A673 (cell line): ENCODE measurements around the gene SNTG2. TPM values are rescaled to one million over a fixed set of nuclear protein-coding genes. Genes with fewer than 3 reads are reported as not detected.

Source experiments
- BruUV-seq: library from RNA; stranded (reverse); fragments of 400-500 nt; replicated peaks from 2 replicates; lab custom pipeline; 2021; lab: Mats Ljungman, UMichigan
- CTCF ChIA-PET: fragments of 300-600 bp; sonication (Branson Sonifier 250); formaldehyde crosslinking; loops from one replicate; lab custom pipeline; 2022; ENCODE audit warnings: antibody characterized with exemption; lab: Charles Lee
- POLR2A ChIA-PET: fragments of 300-600 bp; sonication (Branson Sonifier 250); formaldehyde crosslinking; loops from one replicate; lab custom pipeline; 2022; ENCODE audit warnings: antibody characterized with exemption; ENCODE audit not compliant: low non-redundant PET; lab: Charles Lee
- DNase-seq: peaks from one replicate; pipeline ENCODE4 v3.0.0-alpha.2; 2015; ENCODE audit warnings: low spot score
- H3K27ac ChIP-seq: fragments of 200-600 bp; sonication (generic); 2 replicates; pipeline ENCODE4 v1.5.1; 2016; ENCODE audit warnings: mixed run types, low read depth, mild to moderate bottlenecking, mixed read lengths, antibody characterized with exemption, low read length; ENCODE audit not compliant: poor library complexity, severe bottlenecking
- H3K27me3 ChIP-seq: fragments of 200-600 bp; sonication (generic); replicated peaks from 2 replicates; pipeline ENCODE4 v1.6.1; 2017; ENCODE audit warnings: mixed run types, low read depth, mild to moderate bottlenecking, mixed read lengths, antibody characterized with exemption, low read length; ENCODE audit not compliant: insufficient read depth, poor library complexity
- H3K36me3 ChIP-seq: fragments of 200-600 bp; sonication (generic); 2 replicates; pipeline ENCODE4 v1.6.1; 2016; ENCODE audit warnings: mixed run types, mild to moderate bottlenecking, mixed read lengths, antibody characterized with exemption, low read length; ENCODE audit not compliant: insufficient read depth, poor library complexity, severe bottlenecking
- H3K4me1 ChIP-seq: fragments of 200-600 bp; sonication (generic); 2 replicates; pipeline ENCODE4 v1.6.1; 2017; ENCODE audit warnings: mixed run types, mild to moderate bottlenecking, mixed read lengths, antibody characterized with exemption, low read length; ENCODE audit not compliant: insufficient read depth, poor library complexity, severe bottlenecking
- H3K4me3 ChIP-seq: fragments of 200-600 bp; sonication (generic); 2 replicates; pipeline ENCODE4 v1.5.1; 2016; ENCODE audit warnings: low read depth, mixed run types, mild to moderate bottlenecking, mixed read lengths, low read length; ENCODE audit not compliant: poor library complexity, severe bottlenecking
- H3K9me3 ChIP-seq: fragments of 200-600 bp; sonication (generic); 2 replicates; pipeline ENCODE4 v1.6.1; 2016; ENCODE audit warnings: mixed run types, low read depth, mild to moderate bottlenecking, mixed read lengths, antibody characterized with exemption, low read length; ENCODE audit not compliant: poor library complexity, severe bottlenecking
- EZH2 ChIP-seq: fragments of 200-600 bp; sonication (generic); IDR thresholded peaks from 2 replicates; pipeline ENCODE4 v1.6.1; 2017; ENCODE audit warnings: borderline replicate concordance, low read depth, mild to moderate bottlenecking, mixed read lengths, antibody characterized with exemption, low read length; ENCODE audit not compliant: poor library complexity, severe bottlenecking
- intact Hi-C: fragments of 100-400 bp; cut with micrococcal nuclease; formaldehyde crosslinking; loops from one replicate; pipeline ENCODE4 v1.10.0; 2022; ENCODE audit not compliant: unreplicated experiment
- total RNA-seq: library from RNA; stranded (reverse); gene quantifications from 2 replicates; pipeline ENCODE4 v1.2.3, GENCODE V29; 2021
- TF ChIP-seq, protein P1 (sequence below): fragments of 300-800, 200-600 bp; sonication (generic); conservative IDR thresholded peaks from 2 replicates; pipeline ENCODE4 v1.5.1; 2017; ENCODE audit warnings: low read depth, mild to moderate bottlenecking, antibody characterized with exemption, low read length, moderate library complexity, mixed read lengths

SNTG2 gene
- total RNA-seq, 1 experiment from 2014 or later = 3.7 TPM

DNA sequence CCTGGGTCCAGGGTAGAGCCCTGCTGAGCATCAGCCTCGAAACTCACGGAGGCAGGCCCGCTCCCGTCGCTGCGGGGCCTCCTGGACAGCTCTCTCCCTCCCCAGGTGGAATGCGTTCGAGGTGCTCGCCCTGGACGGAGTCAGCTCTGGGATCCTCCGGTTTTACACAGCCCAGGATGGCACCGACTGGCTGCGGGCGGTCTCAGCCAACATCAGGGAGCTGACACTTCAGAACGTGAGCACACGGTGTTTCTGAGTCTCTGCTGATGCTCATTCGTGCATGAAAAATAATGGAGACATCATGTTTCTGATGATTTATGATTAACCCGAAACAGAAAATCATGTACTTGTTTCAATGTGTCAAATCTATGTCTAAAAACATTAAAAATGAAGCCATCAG is 287.1 kb downstream of the SNTG2 start:
- POLR2A ChIA-PET = no interaction called here
- Histone ChIP-seq H3K4me1 (peaks cover 12% of the 10 kb centered on the region), H3K36me3 (no peaks in the 10 kb centered on the region), H3K9me3 (no peaks in the 10 kb centered on the region), H3K4me3 (no peak overlapping the region), H3K27me3 (no peaks in the 10 kb centered on the region), H3K27ac (no peak overlapping the region)
- CTCF ChIA-PET = no interaction called here
- TF ChIP-seq, protein P1, sequence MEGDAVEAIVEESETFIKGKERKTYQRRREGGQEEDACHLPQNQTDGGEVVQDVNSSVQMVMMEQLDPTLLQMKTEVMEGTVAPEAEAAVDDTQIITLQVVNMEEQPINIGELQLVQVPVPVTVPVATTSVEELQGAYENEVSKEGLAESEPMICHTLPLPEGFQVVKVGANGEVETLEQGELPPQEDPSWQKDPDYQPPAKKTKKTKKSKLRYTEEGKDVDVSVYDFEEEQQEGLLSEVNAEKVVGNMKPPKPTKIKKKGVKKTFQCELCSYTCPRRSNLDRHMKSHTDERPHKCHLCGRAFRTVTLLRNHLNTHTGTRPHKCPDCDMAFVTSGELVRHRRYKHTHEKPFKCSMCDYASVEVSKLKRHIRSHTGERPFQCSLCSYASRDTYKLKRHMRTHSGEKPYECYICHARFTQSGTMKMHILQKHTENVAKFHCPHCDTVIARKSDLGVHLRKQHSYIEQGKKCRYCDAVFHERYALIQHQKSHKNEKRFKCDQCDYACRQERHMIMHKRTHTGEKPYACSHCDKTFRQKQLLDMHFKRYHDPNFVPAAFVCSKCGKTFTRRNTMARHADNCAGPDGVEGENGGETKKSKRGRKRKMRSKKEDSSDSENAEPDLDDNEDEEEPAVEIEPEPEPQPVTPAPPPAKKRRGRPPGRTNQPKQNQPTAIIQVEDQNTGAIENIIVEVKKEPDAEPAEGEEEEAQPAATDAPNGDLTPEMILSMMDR = no peak
- TF ChIP-seq EZH2 = no peak
- no TSS peak for BruUV-seq
- intact Hi-C loops = no loop called here
- no peak for DNase-seq

DNA sequence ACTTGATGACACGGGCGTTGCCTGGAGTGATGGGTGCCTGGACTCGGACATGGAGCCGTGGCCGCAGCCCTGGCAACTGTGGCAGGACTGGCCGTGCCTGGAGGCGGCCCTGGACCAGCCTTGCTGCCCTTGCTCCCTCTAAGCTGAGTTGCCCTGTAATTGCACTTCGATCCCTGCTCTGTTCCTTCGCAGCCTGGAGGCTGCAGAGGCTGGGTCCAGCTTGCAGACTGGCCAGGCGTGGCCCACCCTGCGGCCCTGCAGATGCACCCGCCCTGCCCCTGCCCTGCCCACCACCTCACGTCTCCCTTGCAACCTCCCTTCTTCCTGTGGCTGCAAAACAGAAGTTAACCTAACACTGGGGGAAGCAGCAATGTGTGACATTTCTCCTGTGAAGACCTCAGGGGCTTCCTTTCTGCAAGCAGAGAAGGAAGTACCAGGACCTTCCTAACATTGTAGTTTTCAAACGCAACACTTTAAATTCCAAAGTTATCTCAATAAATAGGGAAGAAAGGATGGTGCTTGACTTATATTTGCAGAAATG is 288.0 kb downstream of the SNTG2 start:
- CTCF ChIA-PET = no interaction called here
- no peaks in the 10 kb centered on the region for H3K9me3 ChIP-seq
- H3K4me1 ChIP-seq = peaks cover 5% of the 10 kb centered on the region
- no peak overlapping the region for H3K27ac ChIP-seq
- H3K27me3 ChIP-seq = no peaks in the 10 kb centered on the region
- TF ChIP-seq EZH2 = no peak
- TF ChIP-seq, protein P1 = no peak
- no peak overlapping the region for H3K4me3 ChIP-seq
- DNase-seq = no peak
- no peaks in the 10 kb centered on the region for H3K36me3 ChIP-seq
- BruUV-seq = no TSS peak
- POLR2A ChIA-PET = no interaction called here
- intact Hi-C loops = no loop called here

DNA sequence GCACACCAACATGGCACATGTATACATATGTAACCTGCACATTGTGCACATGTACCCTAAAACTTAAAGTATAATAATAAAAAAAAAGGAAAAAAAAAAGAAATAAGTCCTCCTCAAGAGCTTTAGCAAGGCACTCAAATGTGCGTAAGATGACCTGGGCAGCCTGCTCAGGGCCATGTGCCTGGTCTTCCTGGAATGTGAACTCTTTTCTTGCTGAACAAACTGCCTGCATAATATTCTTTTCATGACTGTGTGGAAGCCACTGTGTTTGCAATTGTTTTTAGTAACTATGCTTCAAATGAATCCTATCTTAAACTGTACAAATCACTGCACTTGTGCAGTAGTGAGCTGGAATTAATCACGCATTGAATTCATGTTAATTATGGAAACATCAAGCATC is 294.5 kb downstream of the SNTG2 start:
- CTCF ChIA-PET = no interaction called here
- BruUV-seq = no TSS peak
- Histone ChIP-seq H3K4me3 (no peak overlapping the region), H3K9me3 (no peaks in the 10 kb centered on the region), H3K4me1 (no peaks in the 10 kb centered on the region), H3K27ac (no peak overlapping the region), H3K36me3 (no peaks in the 10 kb centered on the region), H3K27me3 (no peaks in the 10 kb centered on the region)
- no peak for DNase-seq
- TF ChIP-seq, protein P1 = no peak
- TF ChIP-seq EZH2 = no peak
- intact Hi-C loops = loop anchor here (10.0 kb wide), 1 partner anchor 300 kb away; no protein-coding TSS in a partner anchor
- POLR2A ChIA-PET = no interaction called here
